Measurements from ENCODE around the gene KCNQ2.

- no peak for TF ChIP-seq CTCF (IDR thresholded peaks at IDR 0.05; ENCODE audit: insufficient read depth, low read depth, low read length)
- TF ChIP-seq EZH2 (IDR thresholded peaks at IDR 0.05; ENCODE audit: insufficient read depth, low read length) = no peak
Observed at GRCh38 chr20:63413963-63414684, 58.3 kb downstream of the KCNQ2 start.
